Measurements from ENCODE around the gene UST.
"Not testable (repeated sequence)": the region's sequence is repeated elsewhere in the genome, so short reads cannot be mapped to it uniquely, and the experiment has no call there.

UST gene

DNA sequence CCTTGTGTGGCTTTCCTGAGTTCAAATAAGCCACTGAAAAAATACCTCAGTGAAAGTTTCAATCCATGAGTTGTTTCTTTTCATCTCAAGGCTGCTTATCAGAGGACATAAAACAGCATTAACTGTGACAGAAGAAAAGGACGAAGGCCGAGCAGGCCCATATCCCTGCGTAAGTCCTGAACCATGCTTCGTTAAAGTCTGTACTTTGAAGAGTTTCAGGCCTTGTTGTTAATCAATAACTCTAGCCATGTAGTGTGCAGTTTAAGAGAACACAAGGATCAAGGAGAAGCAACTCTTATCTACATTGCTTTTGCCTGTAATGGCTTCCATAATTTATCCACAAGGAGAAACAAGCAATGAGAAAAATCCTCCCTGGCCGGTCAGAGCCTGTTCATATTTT, 165.4 kb downstream of the UST start:
- DNase-seq, result no peak

DNA sequence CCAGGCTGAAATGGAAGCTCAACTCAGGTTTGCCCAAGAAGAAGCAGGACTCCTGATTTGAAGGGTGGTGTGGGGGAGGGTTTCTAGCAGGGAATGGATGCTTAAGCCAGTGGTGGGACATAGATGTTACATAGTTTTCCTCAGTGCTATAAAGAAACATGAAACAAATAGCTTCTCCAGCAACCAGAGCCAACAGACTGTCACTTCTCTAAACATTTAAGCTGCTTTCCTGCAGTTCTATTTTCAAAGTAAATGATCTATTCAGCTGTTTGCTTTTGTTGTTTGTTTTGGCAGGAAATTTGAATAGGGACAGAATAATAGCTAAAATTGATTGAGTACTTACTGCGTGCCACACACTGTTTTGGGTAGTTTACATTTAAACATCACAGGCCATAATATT, 169.0 kb downstream of the UST start:
- no peak for DNase-seq

DNA sequence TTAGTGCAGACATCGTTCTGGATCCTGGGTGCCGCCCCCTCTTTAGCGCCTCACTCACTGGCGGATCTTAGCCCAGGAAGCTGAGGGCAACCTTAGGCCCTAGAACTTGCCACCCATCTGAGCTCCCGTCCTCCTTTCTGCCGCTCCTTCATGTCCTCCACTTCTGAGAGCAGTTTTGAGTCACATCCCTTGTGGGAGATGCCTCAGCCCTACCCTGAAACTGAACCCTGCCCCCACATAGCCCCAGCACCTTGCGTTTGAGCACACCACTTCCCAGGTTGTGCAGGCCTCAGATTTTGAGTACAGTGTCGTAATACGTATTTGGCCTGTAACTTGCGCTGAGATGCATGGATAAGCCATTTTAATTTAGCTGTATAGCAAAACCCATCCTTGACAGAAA, 169.7 kb downstream of the UST start:
- not testable (repeated sequence) for DNase-seq

DNA sequence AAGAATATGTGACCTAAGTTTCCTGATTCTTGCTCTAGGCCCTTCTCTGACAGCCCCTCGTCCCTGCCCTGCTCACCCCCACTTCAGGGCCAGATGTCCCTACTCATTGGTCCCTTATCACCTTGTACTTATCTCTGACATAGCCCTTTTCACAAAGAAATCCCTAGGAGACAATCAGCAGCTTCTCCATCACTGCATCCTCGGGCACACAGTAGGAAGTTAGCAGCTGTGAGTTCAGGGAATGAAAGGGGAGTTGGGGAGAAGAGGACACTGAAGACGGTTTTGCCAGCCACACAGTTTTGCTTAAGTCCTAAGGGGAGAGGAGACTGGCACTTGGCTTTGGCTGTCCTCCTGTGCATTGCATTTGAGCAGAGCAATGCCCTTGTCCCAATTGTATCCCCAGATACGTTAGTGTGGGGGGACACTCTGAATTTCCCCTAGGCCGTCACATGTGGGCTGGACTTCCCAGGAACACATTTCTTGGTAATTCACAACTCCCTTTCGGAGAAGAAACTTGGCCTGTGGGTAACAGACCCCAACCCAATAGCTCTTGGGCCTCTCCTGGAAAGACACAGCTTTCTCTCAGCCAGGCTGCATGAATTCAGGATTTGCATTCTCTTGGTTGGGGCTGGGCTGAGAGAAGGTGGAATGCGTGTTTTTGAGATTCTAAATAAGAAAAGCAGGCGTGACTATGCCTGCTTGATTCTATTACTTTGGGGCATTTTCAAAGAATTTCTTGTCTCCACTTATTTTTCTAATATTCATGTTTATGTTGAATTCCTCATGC, 177.6 kb downstream of the UST start:
- no peak for DNase-seq

DNA sequence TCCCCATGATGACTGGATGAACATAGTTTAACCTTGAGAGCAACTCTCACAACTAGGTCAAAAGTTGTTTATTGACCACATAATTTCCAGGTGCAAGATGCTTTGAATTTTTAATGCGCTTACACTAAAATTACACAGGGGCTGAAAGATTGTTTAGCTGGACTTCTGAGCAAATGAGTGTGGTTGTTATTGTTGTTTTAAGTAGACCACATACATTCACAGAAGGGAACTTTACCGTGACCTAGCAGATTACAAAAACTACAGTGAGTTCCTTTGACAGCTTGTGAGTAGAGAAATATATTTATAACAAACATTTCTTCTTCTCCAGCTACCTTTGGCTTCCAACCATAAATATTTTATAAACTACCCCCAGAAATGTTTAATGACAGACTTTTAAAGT, 178.9 kb downstream of the UST start:
- DNase-seq, result no peak

DNA sequence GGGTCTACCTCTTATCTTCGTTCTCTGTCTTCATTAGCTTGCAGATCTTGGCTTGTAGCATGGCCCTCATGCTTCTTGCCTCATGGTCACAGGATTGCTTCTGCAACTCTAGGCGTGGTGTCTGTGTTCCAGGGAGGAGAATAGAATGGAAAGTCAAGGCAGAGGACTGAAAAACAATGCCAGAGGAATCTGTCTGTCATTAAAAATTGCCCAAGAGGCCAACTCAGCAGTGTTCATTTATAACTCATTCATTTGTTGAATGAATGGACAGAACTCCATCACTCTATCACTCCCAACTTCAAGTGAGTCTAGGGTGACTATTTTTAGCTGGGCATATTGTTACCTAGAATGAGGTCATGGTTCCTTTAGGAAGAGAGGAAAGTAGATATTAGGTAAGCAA, 179.6 kb downstream of the UST start:
- DNase-seq, result no peak

DNA sequence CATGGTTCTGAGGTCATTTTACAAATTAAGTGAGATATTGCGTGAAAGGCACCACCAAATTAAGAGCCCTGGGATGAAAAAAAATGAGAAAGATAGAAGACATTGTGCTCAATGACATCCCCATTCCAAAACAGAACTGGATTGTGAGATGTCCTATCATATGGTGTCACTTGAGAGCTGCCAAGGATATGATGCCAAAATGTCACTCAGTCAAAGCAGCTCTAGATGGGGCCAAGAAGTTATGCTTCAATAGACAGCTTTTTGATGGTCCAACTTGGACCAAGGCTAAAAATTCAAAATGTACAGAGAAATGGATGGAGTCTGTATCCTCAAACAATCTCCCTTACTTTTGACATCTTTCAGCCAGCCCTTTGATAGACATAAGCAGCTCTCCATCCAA, 180.8 kb downstream of the UST start:
- DNase-seq, result no peak

DNA sequence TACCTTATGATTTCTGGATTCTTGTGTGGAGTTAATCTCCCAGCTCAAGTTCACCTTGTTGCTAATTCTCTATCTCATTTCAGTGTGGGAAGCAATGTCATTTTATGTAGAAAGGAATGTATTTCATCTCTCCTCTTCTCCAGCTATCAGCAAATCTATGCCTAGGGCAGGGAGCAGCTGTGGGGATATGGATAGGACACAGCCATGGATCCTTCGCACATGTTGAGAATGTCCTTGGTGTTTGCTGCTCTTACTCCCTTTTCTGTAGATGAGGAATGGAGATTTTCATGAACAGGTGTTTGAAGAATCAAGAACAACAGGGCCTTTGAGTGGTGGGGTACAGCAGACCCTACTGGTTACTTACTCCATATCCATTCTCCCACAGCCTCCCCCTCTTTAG, 182.0 kb downstream of the UST start:
- no peak for DNase-seq

DNA sequence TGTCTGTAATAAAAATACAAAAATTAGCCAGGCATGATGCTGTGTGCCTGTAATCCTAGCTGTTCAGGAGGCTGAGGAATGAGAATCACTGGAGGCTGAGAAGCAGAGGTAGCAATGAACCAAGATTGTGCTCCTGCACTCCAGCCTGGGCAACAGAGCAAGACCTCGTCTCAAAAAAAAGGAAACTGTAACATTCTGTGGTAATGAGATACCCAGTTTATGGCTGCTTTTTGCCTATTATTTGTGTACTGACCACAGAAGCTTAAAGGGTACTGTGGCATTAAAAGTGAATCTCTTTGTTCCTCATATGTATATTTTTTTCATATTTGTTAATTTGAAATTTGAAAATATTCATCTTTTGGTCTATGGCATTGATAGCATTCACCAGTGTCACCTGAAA, 185.4 kb downstream of the UST start:
- DNase-seq, result no peak

DNA sequence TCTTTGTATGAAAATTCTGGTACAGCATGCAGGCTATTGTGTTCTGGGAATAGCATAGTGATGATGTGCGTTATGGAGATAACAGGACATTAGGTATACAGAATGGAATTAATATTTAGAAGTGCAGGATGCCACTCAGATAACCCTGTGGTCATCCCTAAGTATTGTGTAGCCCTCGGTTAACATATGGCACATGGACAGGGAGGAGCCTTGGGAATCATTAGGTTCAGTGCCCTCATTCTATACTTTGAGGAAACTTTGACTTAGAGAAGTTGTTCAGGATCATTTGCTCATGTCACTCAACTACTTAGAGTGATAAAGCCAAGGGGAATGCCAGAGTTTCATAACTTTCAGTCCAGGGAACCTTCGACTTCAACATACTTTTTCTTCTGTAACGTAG, 185.9 kb downstream of the UST start:
- DNase-seq, result no peak

DNA sequence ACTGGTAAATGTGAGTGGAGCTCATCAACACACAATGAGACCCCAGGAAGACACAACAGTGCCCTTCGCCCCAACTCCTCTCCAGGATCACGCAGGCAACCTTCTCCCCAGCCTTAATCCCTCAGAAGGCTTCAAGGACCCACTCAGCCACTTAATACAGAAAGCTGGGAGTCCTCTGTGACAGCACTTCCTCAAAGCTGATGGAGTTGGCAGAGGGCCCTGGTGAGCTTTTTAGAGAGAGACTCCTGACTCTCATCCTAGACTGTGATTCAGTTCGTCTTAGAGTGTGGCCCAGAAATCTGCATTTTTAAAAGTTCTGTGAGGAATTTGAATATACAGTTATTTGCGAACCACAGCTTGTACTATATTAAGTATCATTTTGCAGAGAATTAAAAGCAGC, 187.7 kb downstream of the UST start:
- DNase-seq, result no peak

DNA sequence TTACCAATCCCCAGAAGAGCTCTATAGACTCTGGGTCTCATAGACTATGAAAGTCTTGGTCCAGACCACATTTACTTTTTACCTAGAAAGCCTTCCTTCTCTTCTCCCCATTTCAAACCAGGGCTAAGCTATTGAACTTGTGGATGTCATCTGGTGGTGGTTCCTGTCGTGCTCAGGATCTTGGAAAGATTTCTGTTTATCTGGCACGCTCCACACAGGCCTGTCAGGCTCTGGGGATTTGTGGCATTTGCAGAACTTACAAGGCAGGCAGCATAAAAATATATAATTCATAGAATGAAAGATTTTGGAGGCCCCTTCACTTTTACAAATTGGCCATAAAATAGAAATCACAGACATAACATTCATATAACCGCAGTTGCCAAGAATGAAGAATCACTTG, 188.1 kb downstream of the UST start:
- DNase-seq, result no peak

DNA sequence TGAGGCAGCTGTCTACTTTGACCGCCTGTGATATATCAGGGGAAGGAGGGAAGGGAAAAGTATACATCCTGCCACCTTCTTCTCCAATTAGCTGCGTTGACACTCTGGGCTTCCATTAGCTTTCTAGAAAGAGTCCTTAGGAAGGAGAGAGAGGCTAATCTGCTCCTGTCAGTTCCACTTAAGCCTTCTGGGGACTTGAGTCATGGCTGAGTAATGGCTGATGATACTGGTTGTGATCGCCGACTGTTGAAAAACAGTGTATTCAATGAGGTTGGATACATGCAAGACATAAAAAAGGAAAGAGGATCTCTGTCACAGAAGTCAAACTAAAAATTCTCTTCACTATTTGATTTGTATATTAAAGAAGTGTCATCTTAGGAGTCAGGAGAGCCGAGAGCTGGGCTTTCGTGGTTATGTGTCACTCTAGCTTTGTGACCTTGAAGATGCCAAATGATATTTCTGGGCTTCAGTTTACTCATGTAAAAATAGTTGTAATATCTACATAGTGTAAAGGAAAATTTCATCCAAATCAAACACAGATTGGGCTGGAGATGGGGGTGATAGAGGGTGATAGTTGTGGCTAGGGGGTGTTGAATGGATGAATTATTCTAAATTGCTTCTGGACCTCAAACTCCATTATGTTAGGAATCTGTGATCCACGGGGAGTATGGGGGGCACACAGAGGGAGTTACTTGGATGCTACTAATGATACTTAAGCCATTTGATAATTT, 189.0 kb downstream of the UST start:
- DNase-seq, result no peak

DNA sequence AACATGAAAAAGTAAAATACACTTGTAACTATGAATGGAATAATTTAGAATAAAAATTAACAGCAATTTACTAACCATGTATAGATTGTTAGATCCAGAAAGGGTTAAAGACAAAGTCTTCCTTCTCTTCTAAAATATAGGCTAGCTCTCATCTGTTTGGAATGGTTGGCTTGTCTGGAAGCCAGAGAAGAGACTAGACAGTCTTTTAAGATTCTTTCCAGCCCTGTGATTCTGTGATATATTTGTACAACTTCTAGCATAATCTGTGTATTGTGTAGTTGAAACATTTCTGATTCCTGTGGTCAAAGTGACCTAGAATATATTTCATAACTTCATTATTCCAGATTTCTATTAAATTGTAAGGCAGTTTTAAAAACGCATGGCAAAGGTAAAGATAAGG, 196.6 kb downstream of the UST start:
- no peak for DNase-seq

DNA sequence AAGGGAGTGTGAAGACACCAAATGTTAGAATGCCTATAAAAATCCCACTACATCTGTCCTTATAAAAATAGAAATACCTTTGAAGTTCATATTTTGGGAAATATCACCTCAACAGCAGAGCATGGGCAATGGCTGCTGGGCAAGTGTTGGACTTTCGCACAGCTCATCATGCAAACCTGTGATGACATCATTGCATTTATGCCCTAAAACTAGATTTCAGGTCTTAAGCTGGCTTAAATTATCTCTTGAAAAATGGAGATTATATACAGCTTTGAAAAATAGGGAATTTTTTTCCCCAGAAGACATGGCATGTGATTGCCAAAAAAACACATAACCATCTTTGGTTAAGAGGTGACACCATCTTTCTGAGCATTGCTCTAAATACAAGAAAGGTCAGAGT, 197.8 kb downstream of the UST start:
- no peak for DNase-seq

DNA sequence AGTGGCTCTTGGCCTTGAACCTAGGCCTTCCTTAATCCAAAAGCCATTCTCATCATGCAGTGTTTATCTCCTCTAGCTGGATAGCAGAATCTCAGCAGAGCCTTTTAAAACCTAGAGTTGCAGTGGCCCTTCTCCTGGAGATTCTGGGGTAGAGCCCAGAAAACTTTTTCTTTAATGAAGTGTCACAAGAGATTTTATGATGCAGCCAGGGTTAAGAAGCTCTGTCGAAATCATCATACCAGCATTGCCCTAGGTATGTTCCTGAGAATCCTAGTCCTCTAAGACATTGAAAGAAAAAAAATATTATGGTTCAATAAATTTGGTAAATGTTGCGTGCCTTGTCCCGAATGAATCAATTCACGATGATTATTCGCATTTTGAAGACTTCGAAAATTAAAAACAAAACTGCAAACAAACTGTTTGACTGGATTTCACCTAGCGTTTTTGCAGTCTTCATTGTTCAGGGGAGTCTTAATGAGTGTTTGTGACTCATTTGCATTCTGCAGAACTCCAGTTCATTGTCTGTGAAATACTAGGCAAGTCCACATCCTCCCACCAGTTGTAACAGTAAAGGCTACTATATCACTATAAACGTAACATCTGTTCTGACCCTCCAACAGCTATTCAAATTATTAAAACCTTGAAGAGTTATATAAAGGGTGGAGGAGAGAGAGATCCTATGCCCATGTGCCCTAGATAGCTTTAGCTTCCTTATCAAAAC, 198.6 kb downstream of the UST start:
- no peak for DNase-seq

DNA sequence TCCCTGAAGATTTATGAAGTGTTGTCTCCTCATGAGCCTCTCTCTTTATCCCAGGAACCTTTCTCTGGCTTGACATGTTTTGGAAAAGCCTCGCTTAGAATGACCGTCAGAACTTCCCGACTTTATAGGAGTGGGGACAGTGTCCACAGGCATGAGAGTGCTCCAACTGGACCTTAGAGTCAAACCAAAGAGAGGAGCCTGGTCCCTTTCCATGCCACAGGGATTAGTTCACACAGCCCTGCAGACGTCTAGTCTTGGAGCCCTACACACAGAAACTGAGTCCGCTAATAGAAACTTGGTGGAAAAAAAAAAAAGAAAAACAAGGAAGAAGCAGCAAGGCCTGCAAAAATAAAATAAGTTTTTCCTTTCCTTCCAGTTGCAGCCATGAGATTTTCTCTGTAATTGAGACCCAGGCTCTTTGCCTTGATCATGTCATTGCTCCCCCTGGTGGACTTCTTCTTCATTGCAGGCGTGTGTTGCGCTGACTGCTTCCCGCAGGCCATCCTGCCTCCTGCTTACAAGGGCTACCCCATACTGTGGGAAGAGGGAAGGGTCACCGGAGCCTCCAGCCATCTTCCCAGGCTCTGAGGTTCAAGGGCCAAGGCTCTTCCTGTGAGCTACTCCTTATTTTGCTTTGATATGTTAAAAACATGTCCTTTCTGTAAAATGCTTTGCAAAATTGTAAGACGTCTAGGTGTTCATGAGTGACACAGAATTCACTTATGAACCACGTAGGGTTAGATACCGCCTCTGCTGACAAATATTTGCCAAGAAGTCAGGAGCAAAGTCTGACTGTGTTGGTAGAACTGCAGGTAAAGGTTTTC, 201.0 kb downstream of the UST start:
- peak; percentile 78 for DNase-seq

DNA sequence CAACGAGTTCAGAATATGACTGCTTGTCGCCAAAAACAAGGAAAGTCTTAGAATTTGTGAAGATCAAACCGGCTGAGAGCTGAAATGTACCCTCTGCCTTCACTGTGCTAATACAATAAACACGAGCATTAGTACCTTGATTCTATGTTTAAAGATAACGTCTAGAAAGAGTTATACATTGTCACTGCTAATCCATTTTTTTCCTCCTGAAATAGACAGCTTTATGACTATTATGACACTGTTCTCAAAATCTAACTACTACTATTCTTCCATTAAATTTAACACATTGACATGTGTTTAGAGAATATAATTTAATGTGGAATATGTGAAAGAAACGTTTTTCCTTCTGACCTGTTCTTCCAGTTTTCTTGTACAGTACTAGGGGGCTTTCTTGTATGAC, 204.8 kb downstream of the UST start:
- DNase-seq, result no peak

DNA sequence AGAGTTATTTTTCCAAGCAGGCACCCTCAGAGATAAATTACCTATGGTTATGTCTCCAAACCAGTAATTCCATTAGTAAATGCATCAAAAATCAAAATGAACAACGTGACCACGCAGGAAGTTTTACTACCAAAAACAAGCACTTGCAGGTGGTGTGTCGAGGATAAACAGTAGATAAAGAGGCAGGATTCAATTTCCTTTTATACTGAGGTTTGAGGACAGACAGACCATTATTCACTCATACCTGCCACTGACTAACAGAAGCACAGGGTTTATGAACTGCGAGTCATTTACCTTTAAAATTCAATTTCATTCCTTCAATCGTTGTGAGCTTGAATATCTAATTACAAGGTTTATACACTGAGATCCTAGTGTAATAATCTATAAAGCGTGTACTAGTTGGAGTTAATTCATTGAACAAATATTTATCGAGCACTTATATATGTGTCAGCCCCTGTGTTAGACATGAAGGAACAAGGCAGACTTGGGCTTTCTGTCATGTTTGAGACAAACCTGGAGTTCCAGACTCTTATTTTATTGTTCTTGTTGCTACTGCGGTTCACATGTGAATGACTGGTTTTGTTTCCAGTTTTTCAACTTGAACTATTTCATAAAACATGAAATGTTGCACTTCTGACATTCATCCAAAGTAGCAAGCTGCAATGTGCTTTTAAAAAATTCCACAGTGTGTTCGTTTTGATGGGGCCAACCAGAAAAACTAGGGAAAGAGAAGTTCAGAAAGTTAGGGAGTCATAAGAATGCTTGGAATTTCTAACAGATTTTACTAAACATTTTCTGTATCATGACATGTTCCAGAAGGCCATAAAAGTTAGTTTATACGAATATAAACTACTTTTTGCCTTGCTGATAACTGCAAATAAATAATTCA, 205.6 kb downstream of the UST start:
- DNase-seq, result no peak

DNA sequence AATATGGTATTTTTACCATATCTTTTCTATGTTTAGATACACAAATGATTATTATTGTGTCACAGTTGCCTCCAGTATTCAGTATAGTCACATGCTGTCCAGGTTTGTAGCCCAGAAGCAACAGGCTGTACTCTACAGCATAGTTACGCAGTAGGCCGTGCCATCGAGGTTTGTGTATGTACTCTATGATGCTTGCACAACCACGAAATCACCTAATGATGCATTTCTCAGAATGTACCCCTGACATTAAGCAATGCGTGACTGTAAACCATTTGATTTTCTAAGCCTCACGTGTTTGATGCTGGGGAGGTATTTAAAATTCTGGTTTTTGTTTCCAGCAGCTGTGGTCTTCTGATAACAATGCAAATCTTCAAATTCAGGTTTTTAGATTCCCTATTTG, 207.6 kb downstream of the UST start:
- no peak for DNase-seq

DNA sequence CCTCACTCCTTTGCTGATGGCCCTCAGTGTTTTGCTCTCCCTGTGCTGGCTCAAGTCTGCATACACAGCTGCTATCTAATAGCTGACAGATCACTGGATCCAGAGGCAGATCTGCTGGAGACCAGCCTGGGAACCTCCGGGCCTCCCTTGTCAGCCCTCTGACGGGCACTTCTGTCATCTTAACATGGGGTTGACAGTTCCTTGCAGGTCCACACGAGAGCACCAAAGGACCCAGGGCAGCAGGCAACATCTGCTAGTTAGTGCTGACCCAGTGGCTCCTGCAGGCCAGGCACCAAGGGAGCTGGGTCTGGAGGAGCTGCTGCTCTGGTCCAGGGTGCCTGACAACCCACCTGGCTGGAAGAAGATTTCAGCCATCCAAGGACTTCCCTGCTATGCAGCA, 208.1 kb downstream of the UST start:
- DNase-seq, result no peak

DNA sequence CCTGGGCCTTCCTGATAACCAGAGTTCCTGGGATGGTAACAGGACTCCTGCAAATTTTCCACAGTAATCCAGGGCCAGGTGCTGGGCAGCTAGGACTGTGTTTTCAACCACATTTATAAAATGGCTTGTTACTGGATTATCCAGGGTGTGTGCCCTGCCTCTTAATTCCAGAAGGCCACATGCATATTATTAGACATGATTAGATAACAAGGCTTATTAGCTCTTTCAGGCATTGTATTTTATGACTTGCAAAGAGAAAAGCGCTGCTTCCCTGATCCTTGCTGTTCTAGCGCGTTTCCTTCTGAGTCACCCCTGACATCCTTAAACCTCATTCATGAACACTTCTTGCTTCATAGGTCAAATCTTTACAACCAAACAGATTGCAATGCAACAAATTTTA, 208.6 kb downstream of the UST start:
- DNase-seq, result no peak
